Iris pigment epithelial cell (primary cell): ENCODE results near the gene PTBP1.

Source experiments
- DNase-seq: peaks from one replicate; pipeline ENCODE4 v3.0.0-alpha.2; 2011; ENCODE audit warnings: low read depth

The PTBP1 gene

GRCh38 chr19:854549-854948, 57.3 kb downstream of the PTBP1 start:
- DNase-seq = no peak

- no peak for DNase-seq
Observed at GRCh38 chr19:855142-855541, 57.9 kb downstream of the PTBP1 start.

DNA sequence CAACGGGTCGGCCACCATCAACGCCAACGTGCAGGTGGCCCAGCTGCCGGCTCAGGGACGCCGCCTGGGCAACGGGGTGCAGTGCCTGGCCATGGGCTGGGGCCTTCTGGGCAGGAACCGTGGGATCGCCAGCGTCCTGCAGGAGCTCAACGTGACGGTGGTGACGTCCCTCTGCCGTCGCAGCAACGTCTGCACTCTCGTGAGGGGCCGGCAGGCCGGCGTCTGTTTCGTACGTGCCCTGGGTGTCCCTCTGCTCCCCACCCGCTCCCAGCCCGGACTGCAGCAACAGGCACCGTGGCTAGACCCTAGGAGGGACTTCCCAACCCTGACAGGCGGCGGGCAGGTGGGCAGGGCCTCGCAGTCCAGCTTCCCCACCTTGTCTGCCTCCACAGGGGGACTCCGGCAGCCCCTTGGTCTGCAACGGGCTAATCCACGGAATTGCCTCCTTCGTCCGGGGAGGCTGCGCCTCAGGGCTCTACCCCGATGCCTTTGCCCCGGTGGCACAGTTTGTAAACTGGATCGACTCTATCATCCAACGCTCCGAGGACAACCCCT, 58.4 kb downstream of the PTBP1 start:
- DNase-seq = no peak

DNA sequence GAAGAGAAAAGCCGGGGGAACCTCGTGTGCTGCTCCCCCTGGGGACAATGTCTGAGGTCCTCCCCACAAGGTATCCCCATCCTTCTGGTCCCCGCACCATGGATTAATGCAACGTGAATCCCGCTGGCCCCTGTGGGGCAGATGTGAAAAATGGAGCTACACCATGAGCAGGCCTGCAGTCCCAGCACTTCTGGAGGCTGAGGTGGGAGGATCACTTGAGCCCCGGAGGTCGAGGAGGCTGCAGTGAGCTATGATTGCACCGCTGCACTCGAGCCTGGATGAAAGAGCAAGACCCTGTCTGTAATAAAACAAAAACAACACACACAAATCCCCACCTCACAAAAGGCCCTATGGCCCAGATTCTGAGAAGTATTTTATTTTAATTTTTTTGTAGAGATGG, 61.0 kb downstream of the PTBP1 start:
- DNase-seq = no peak

DNA sequence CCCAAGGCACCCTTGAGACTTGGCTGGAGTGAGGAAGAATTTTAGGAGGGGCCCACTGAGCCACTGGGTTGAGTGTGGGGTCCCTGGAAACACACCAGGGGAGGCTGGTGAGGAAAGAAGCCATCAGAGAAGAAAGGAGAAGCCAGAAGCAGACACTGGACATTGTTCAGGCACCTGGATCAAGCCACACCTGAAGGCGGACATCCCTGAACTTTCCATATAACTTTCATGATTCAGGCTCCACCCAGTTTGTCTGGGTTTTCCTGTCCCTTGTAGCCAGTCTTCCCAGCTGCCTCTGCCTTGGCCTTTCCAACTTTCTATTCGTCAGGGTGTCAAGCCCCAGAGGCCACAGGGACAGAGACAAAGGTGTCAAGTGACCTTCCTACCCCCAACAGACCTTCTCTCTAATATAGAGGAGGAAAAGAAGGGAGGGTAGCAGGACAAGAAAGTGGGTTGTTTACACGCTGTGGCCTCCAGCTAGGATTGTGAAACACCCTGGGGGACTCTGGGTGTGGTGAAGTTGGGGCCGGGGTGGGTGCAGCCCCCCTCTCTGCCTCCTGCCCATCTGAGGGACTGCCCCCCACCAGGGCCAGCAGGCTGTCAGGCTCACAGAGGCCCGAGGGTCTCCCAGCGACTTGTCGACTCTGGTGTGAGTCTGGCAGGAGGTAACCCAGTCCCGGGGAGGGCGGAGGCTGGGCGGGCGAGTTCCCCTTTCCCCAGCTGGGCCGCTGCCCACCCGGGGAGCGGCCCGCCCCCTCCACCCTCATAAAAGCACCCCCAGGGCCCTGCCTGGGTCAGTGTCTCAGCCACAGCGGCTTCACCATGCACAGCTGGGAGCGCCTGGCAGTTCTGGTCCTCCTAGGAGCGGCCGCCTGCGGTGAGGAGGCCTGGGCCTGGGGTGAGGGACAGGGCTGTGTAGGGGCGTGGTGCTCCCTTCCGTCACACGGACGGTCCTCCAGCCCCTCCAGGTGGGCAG, 61.9 kb downstream of the PTBP1 start, which contains the start of gene CFD:
Gene CFD (plus strand): TSS at position 797 of the 976 bp plus-strand sequence. CDS start 26 bp downstream, at position 823.
- no peak for DNase-seq

GRCh38 chr19:861141-861755, 64.0 kb downstream of the PTBP1 start:
- no peak for DNase-seq
